Measurements from ENCODE around the gene DDX1. TPM values are rescaled to one million over a fixed set of nuclear protein-coding genes. Genes with fewer than 3 reads are reported as not detected.

Gene DDX1
- total and polyA plus RNA-seq, 9 of the 15 experiments (the other 6 are each of a cell fraction or from before 2014, with no cell fraction given), result 116 to 277 (median 232) TPM

GRCh38 chr2:15582710-15583357 is 8.8 kb upstream of the DDX1 start:
- H3K4me2 ChIP-seq (ENCODE audit: insufficient read depth, low read length), result no peak overlapping the region
- H3K9me1 ChIP-seq (ENCODE audit: control insufficient read depth, insufficient read depth, low read length), result no peaks in the 10 kb centered on the region
- in situ Hi-C loops (cut with MboI), result loop anchor here (25.0 kb wide), 1 partner anchor 671 kb away; no protein-coding TSS in a partner anchor

More at GRCh38 chr2:15582710-15583357, 8.8 kb upstream of the DDX1 start:
- no peak for FAIRE-seq
- no TSS peak for BruUV-seq (replicated peaks)
- H4K20me1 ChIP-seq (replicated peaks; ENCODE audit: control insufficient read depth, insufficient read depth, low read length), result no peaks in the 10 kb centered on the region
- H3K4me1 ChIP-seq (replicated peaks in 1 of 2; ENCODE audit: control insufficient read depth in 2 of 2, insufficient read depth in 2 of 2, low read length in 2 of 2), result no peaks in the 10 kb centered on the region; a peak in 1 of 5 replicates
- no peaks in the 10 kb centered on the region for H3K27me3 ChIP-seq (ENCODE audit: control insufficient read depth in 2 of 2, insufficient read depth in 2 of 2, low read length in 2 of 2)
- H3K4me3 ChIP-seq, result no peak overlapping the region
- H3K9ac ChIP-seq (ENCODE audit: insufficient read depth in 1 of 2, low read depth in 2 of 2, low read length in 2 of 2), result 0 out of 4 replicates have a peak overlapping the region, but pooled peaks of 1 of the 2 experiments have one; percentile 15
- DNase-seq (ENCODE audit: extremely low read depth in 1 of 4, low spot score in 3 of 4), result no peak
- ChIA-PET POLR2A (no interaction called here), CTCF (ENCODE audit: low intra/inter-chr PET ratio) (no interaction called here)
- intact Hi-C loops (cut with micrococcal nuclease), result loop anchor here (10.0 kb wide), 1 partner anchor 418 kb away; no protein-coding TSS in a partner anchor
- no peak overlapping the region for H2AFZ ChIP-seq (ENCODE audit: low read depth, low read length)
- no peaks in the 10 kb centered on the region for H3K79me2 ChIP-seq (ENCODE audit: control insufficient read depth, insufficient read depth, low read length)
- TF ChIP-seq NR0B1 (IDR thresholded peaks at IDR 0.05; ENCODE audit: partially characterized antibody) (no peak), YY1 (IDR thresholded peaks at IDR 0.05; ENCODE audit: borderline replicate concordance in 1 of 3, control insufficient read depth in 1 of 3, extremely low read depth in 1 of 3, insufficient read depth in 3 of 3, insufficient read length in 1 of 3, insufficient replicate concordance in 2 of 3, low read depth in 1 of 3, low read length in 2 of 3) (peak in 1 of 3 experiments; percentile 7)
- WGBS (ENCODE audit: insufficient coverage, low coverage, missing lambda C conversion rate), result 66% methylated on average over 15 of the region's 15 CpGs
- no peaks in the 10 kb centered on the region for H3K36me3 ChIP-seq (ENCODE audit: control insufficient read depth, insufficient read depth, low read length)
- no peaks in the 10 kb centered on the region for H3K9me3 ChIP-seq (replicated peaks; ENCODE audit: control insufficient read depth, insufficient read depth, low read depth, low read length)
- no peak for ATAC-seq
- no peak overlapping the region for H3K27ac ChIP-seq (ENCODE audit: extremely low read depth, low read depth, low read length)

Data from K562 (cell line).